ENCODE measurements around the gene TMEM164.

GRCh38 chrX:110026099-110026844, 23.4 kb downstream of the TMEM164 start:
- TF ChIP-seq CTCF (IDR thresholded peaks at IDR 0.05; ENCODE audit: insufficient read depth, low read depth, low read length), result no peak
- no peak for TF ChIP-seq EZH2 (IDR thresholded peaks at IDR 0.05; ENCODE audit: insufficient read depth, low read length)
